Loucy (cell line): Measurements from ENCODE around the gene PELI2.

Experiments used
- H2AFZ ChIP-seq: fragments of 200-600 bp; sonication (generic); 2 replicates; pipeline ENCODE4 v1.6.0; 2016; ENCODE audit warnings: antibody characterized with exemption, mild to moderate bottlenecking, low read length, moderate library complexity
- H3F3A ChIP-seq: fragments of 200-600 bp; 2 replicates; pipeline ENCODE4 v1.6.0; 2016; ENCODE audit warnings: antibody characterized with exemption, low read depth, mild to moderate bottlenecking
- H3K27me3 ChIP-seq: fragments of 200-600 bp; sonication (generic); 2 replicates; pipeline ENCODE4 v1.6.1; 2014; ENCODE audit warnings: low read length, mild to moderate bottlenecking; ENCODE audit not compliant: insufficient read depth, poor library complexity, severe bottlenecking
- H3K36me3 ChIP-seq: fragments of 200-600 bp; sonication (generic); 2 replicates; pipeline ENCODE4 v1.6.1; 2016; ENCODE audit warnings: low read length; ENCODE audit not compliant: insufficient read depth
- H3K4me1 ChIP-seq: fragments of 200-600 bp; sonication (generic); 2 replicates; pipeline ENCODE4 v1.5.1; 2014; ENCODE audit warnings: low read length, mild to moderate bottlenecking; ENCODE audit not compliant: insufficient read depth, poor library complexity, severe bottlenecking
- H3K4me2 ChIP-seq: fragments of 200-600 bp; sonication (generic); 2 replicates; pipeline ENCODE4 v1.6.0; 2014; ENCODE audit warnings: antibody characterized with exemption, low read length, low read depth, mild to moderate bottlenecking; ENCODE audit not compliant: poor library complexity, severe bottlenecking
- H3K4me3 ChIP-seq: fragments of 200-600 bp; sonication (generic); 2 replicates; pipeline ENCODE4 v1.5.1; 2014; ENCODE audit warnings: low read length, mild to moderate bottlenecking, mixed read lengths; ENCODE audit not compliant: poor library complexity, severe bottlenecking
- H3K79me2 ChIP-seq: fragments of 200-600 bp; sonication (generic); 2 replicates; pipeline ENCODE4 v1.6.1; 2014; ENCODE audit warnings: low read length; ENCODE audit not compliant: insufficient read depth
- H3K9ac ChIP-seq: fragments of 200-600 bp; sonication (generic); 2 replicates; pipeline ENCODE4 v1.6.0; 2014; ENCODE audit warnings: mild to moderate bottlenecking, low read depth, low read length, moderate library complexity; ENCODE audit not compliant: poor library complexity, severe bottlenecking
- H3K9me2 ChIP-seq: fragments of 200-600 bp; sonication (generic); replicated peaks from 2 replicates; pipeline ENCODE4 v1.6.1; 2016; ENCODE audit warnings: low read depth, low read length, mixed read lengths
- H3K9me3 ChIP-seq: fragments of 200-600 bp; sonication (generic); 2 replicates; pipeline ENCODE4 v1.6.1; 2014; ENCODE audit warnings: mild to moderate bottlenecking, antibody characterized with exemption, low read length, low read depth; ENCODE audit not compliant: insufficient read depth
- H4K20me1 ChIP-seq: fragments of 200-600 bp; sonication (generic); 2 replicates; pipeline ENCODE4 v1.6.0; 2014; ENCODE audit warnings: antibody characterized with exemption, low read length, mild to moderate bottlenecking; ENCODE audit not compliant: insufficient read depth, poor library complexity, severe bottlenecking
- CTCF ChIP-seq: fragments of 200-600 bp; sonication (generic); conservative IDR thresholded peaks from 2 replicates; pipeline ENCODE4 v1.5.1; 2014; ENCODE audit warnings: mild to moderate bottlenecking, antibody characterized with exemption, low read length
- EZH2phosphoT487 ChIP-seq: fragments of 200-600 bp; IDR thresholded peaks from 2 replicates; pipeline ENCODE4 v1.6.1; 2018; ENCODE audit warnings: antibody characterized with exemption, mild to moderate bottlenecking, moderate library complexity, borderline replicate concordance

The PELI2 gene

GRCh38 chr14:56299306-56299984, 181.2 kb downstream of the PELI2 start:
- H4K20me1 ChIP-seq = no peaks in the 10 kb centered on the region
- H3K4me3 ChIP-seq = no peak overlapping the region
- H3K9ac ChIP-seq = no peak overlapping the region
- no peaks in the 10 kb centered on the region for H3F3A ChIP-seq
- peaks cover 36% of the 10 kb centered on the region; the same call in 1 of the 2 replicates for H3K79me2 ChIP-seq
- TF ChIP-seq EZH2phosphoT487 (no peak), CTCF (0 out of 2 replicates have a peak, but pooled peaks have one; percentile 17)
- H3K4me2 ChIP-seq = no peak overlapping the region
- no peak overlapping the region for H2AFZ ChIP-seq
- peaks cover 84% of the 10 kb centered on the region for H3K36me3 ChIP-seq
- peaks cover 5% of the 10 kb centered on the region for H3K4me1 ChIP-seq
- no peaks in the 10 kb centered on the region for H3K9me3 ChIP-seq
- no peaks in the 10 kb centered on the region for H3K27me3 ChIP-seq
- H3K9me2 ChIP-seq = no peaks in the 10 kb centered on the region

- Histone ChIP-seq H3K4me1 (peaks cover 5% of the 10 kb centered on the region), H3K27me3 (no peaks in the 10 kb centered on the region), H3K9me3 (no peaks in the 10 kb centered on the region), H3K9me2 (no peaks in the 10 kb centered on the region), H3F3A (no peaks in the 10 kb centered on the region), H3K36me3 (peaks cover 73% of the 10 kb centered on the region), H3K4me3 (no peak overlapping the region), H3K4me2 (no peak overlapping the region), H3K9ac (no peak overlapping the region), H2AFZ (no peak overlapping the region), H4K20me1 (no peaks in the 10 kb centered on the region), H3K79me2 (peaks cover 31% of the 10 kb centered on the region; the same call in 1 of the 2 replicates)
- TF ChIP-seq CTCF (no peak), EZH2phosphoT487 (no peak)
Measured at GRCh38 chr14:56300495-56300894, 182.3 kb downstream of the PELI2 start.

GRCh38 chr14:56304456-56304855, 186.2 kb downstream of the PELI2 start:
- peaks cover 34% of the 10 kb centered on the region for H3K36me3 ChIP-seq
- no peak overlapping the region for H3K4me2 ChIP-seq
- no peak overlapping the region for H3K9ac ChIP-seq
- H2AFZ ChIP-seq = no peak overlapping the region
- no peaks in the 10 kb centered on the region for H4K20me1 ChIP-seq
- H3K4me1 ChIP-seq = no peaks in the 10 kb centered on the region
- H3K27me3 ChIP-seq = no peaks in the 10 kb centered on the region
- H3K9me3 ChIP-seq = no peaks in the 10 kb centered on the region
- TF ChIP-seq CTCF (no peak), EZH2phosphoT487 (no peak)
- no peaks in the 10 kb centered on the region for H3F3A ChIP-seq
- H3K4me3 ChIP-seq = no peak overlapping the region
- no peaks in the 10 kb centered on the region for H3K9me2 ChIP-seq
- H3K79me2 ChIP-seq = peaks cover 4% of the 10 kb centered on the region; the same call in 1 of the 2 replicates
